ENCODE results near the gene METTL1.

METTL1 gene

GRCh38 chr12:57736741-57737466 is 35.0 kb downstream of the METTL1 start:
- DNase-seq (ENCODE audit: low spot score): no peak

GRCh38 chr12:57735952-57736740 is 35.8 kb downstream of the METTL1 start:
- DNase-seq (ENCODE audit: low spot score): no peak

GRCh38 chr12:57735198-57735855 is 36.6 kb downstream of the METTL1 start:
- no peak for DNase-seq (ENCODE audit: low spot score)

- no peak for DNase-seq (ENCODE audit: low spot score)
Observed at GRCh38 chr12:57734591-57734990, 37.3 kb downstream of the METTL1 start.

- DNase-seq (ENCODE audit: low spot score): no peak
Observed at GRCh38 chr12:57733928-57734327, 38.0 kb downstream of the METTL1 start.

- DNase-seq (ENCODE audit: low spot score): no peak
Observed at GRCh38 chr12:57732726-57733593, 38.9 kb downstream of the METTL1 start.

GRCh38 chr12:57732270-57732669 is 39.6 kb downstream of the METTL1 start:
- no peak for DNase-seq (ENCODE audit: low spot score)

GRCh38 chr12:57731411-57732080 is 40.4 kb downstream of the METTL1 start:
- DNase-seq (ENCODE audit: low spot score): no peak

- no peak for DNase-seq (ENCODE audit: low spot score)
Observed at GRCh38 chr12:57730336-57731067, 41.4 kb downstream of the METTL1 start.

GRCh38 chr12:57729321-57729844 is 42.5 kb downstream of the METTL1 start:
- no peak for DNase-seq (ENCODE audit: low spot score)

GRCh38 chr12:57727758-57728395 is 44.0 kb downstream of the METTL1 start:
- no peak for DNase-seq (ENCODE audit: low spot score)

GRCh38 chr12:57726884-57727757 is 44.8 kb downstream of the METTL1 start:
- no peak for DNase-seq (ENCODE audit: low spot score)

- no peak for DNase-seq (ENCODE audit: low spot score)
Observed at GRCh38 chr12:57726151-57726883, 45.6 kb downstream of the METTL1 start.

- DNase-seq (ENCODE audit: low spot score): no peak
Observed at GRCh38 chr12:57725851-57726150, 46.1 kb downstream of the METTL1 start.

GRCh38 chr12:57724936-57725740 is 46.8 kb downstream of the METTL1 start:
- DNase-seq (ENCODE audit: low spot score): no peak

GRCh38 chr12:57724003-57724935 is 47.6 kb downstream of the METTL1 start:
- no peak for DNase-seq (ENCODE audit: low spot score)

GRCh38 chr12:57723630-57723962 is 48.3 kb downstream of the METTL1 start:
- DNase-seq (ENCODE audit: low spot score): no peak
